Stimulated activated CD8-positive, alpha-beta memory T cell treated with anti-CD3 and anti-CD28 coated beads, Interleukin-12 subunit alpha, Interleukin-12 subunit beta, amount 100 ng/mL, for 24 hours (primary cell): Measurements from ENCODE around the gene MAGEB17.
"Not testable (repeated sequence)": the region's sequence is repeated elsewhere in the genome, so short reads cannot be mapped to it uniquely, and the experiment has no call there.

Experiments
- DNase-seq: peaks from one replicate; pipeline ENCODE4 v3.0.0-alpha.2; 2020; ENCODE audit errors: extremely low read depth

MAGEB17 gene

GRCh38 chrX:16156692-16157331 is 10.5 kb upstream of the MAGEB17 start:
- no peak for DNase-seq

GRCh38 chrX:16160729-16161128 is 6.6 kb upstream of the MAGEB17 start:
- no peak for DNase-seq

GRCh38 chrX:16161173-16161572 is 6.1 kb upstream of the MAGEB17 start:
- DNase-seq, result not testable (repeated sequence)

DNA sequence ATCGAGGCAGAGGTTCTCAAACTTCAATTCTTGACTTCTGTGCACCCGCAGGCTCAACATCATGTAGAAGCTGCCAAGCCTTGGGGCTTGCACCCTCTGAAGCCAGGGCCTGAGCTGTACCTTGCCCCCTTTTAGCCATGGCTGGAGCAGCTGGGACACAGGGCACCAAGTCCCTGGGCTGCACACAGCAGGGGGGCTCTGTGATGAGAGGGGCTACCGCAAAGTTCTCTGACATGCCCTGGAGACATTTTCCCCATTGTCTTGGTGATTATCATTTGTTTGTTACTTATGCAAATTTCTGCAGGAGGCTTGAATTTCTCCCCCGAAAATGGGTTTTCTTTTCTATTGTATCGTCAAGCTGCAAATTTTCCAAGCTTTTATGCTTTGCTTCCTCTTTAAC is 4.9 kb upstream of the MAGEB17 start:
- DNase-seq, result no peak

DNA sequence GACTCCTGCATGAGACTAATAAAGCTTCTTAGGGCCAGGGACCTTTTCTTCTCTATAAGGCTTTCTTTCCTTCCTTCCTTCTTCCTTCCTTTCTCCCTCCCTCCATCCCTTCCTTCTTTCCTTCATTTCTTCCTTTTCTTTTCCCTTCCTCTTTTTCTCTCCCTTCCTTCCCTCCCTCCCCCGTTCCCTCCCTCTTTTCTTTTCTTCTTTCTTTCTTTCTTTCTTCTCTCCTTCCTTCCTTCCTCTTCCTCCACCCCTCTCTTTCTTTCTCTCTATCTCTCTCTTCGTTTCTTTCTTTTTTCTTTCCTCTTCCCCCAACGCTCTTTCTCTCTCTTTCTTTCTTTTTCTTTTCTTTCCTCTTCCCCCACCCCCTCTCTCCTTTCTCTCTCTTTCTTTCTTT is 2.5 kb upstream of the MAGEB17 start:
- no peak for DNase-seq

DNA sequence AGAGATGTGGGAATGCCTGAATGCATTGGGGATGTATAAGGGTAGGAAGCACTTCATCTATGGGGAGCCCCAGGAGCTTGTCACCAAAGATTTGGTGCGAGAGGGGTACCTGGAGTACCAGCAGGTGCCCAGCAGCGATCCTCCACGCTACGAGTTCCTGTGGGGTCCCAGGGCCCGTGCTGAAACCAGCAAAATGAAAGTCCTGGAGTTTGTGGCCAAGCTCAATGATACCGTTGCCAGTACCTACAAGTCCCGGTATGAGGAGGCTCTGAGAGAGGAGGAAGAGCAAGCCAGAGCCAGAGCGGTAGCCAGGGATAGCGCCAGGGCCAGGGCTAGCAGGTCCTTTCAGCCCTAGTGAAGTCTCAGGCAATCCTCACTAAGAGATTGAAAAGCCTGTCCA is 3.8 kb downstream of the MAGEB17 start:
- no peak for DNase-seq

- no peak for DNase-seq
Observed at GRCh38 chrX:16171944-16172343, 4.7 kb downstream of the MAGEB17 start.

DNA sequence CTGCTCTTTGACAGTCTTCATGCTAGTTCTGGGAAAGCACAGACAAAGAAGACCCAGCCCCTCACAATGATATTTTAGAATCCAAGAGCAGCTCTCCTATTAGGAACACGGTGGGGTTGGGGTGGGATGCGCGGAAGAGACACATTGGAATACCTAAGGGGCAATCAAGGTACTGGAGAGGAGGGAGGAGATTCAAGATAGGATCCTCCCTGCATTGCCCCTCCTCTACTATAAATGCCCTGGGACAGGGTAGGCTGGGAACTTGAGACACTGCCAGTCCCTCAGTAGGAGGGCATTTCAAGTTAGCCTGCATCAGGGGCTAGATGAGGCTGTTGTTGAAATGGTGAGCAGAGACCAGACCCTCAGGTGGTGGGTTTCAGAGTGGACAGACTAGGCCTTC is 5.1 kb downstream of the MAGEB17 start:
- DNase-seq, result no peak

- no peak for DNase-seq
Observed at GRCh38 chrX:16175329-16176061, 8.2 kb downstream of the MAGEB17 start.

DNA sequence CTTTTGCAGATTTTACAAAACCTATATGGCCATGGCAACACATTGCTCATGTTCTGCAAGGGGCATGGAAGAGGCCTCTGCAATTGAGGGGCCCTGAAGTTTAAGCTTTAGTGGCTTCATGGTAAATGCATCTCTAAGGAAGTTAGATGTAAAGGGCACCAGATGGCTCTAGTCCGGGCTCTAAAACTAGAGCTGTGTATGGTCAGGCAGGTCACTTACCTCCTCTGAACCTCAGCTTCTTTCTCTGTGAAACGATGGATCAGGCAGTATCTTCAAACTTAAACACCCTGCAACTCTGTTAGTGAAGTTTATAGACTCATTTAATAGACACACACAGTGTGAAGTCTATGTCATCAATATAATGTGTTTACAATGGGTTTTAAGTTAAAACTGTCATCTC is 10.0 kb downstream of the MAGEB17 start:
- DNase-seq, result no peak

DNA sequence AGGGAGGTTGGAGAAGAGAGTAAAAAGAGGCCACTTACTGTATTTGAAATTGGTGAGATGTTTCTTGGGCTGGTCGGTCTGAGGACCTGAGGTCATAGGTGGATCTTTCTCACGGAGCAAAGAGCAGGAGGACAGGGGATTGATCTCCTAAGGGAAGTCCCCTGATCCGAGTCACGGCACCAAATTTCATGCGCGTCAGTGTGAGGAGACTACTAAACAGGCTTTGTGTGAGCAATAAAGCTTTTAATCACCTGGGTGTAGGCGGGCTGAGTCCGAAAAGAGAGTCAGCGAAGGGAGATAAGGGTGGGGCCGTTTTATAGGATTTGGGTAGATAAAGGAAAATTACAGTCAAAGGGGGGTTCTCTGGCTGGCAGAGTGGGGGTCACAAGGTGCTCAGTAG is 16.6 kb downstream of the MAGEB17 start:
- not testable (repeated sequence) for DNase-seq

GRCh38 chrX:16185725-16186136 is 18.4 kb downstream of the MAGEB17 start:
- DNase-seq, result no peak

DNA sequence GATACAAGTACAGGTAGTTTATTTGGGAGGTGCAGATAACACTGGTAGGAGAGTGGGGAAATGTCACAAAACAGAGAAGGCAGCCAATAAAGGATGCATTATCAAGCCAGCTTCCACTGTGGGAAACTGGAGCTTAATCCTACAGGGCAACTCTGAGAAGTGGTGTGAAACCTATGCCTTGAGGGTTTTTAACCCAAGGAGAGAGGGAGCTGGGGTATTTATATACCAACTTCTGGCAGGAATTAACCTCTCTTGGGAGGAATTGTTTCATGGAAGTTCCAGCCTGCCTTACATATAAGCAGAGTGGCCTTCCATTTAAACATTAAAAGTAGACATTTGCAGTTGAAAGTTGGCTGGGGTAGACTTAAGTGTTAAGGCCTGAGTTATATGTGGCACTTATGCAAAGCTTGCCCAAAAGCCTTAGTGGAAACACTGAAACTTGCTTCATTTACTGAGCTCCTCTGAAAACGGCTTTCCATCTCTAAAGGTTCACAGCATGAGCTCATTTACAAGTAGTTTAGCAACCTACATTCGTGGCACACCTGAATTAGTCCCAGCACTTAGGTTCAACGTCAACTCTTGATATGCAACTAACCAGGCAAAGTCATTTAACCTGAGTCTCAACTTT is 19.2 kb downstream of the MAGEB17 start:
- DNase-seq, result no peak

DNA sequence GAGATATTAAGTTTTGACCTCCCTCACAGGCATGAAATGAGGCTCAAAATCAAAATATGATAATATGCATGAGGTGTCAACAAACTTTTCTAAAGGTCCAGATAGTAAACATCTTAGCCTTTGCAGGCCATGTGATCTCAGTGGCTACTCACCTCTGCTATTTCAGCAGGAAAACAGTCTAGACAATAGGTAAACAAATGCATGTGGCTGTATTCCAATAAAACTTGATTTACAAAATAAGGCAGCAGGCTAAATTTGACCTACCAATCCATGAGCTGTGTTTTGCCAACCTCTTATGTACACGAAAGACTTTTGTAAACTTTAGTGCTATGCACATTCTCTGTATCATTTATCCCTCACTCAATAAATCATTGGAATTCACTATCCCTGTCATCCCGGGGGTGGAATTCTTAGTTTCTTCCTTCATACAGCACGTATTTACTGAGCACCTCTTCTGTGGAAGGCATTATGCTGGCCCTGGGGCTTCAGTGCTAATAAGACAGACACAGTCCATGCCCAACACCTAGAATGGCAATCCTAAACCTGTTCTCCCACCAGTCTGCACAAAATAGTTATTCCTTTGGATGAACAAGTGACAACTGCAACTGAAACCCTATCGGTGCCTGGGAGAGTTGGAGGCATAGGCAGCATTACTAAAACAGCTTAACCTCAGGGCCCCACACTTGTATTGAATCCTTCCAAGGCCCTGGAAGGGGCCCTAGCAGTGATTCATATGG is 19.9 kb downstream of the MAGEB17 start:
- no peak for DNase-seq

DNA sequence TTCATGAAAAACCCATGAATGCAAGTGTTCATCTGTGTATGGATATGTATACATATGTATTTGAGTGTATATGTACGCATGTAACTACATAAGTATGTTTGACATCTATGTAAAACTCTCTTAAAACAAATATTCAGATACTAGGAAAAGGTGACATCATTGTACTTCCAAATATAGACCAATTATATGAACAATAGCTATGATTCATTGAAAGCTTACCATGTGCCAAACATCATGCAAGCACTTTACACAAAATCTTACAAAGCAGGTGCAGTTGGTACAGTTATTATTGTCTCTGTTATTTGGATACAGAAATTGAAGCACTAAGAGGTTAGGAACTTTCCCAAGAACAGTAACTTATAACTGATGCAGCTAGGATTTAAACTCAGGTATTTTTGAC is 21.4 kb downstream of the MAGEB17 start:
- DNase-seq, result no peak

- no peak for DNase-seq
Observed at GRCh38 chrX:16191605-16192004, 24.3 kb downstream of the MAGEB17 start.

- DNase-seq, result no peak
Observed at GRCh38 chrX:16196829-16197228, 29.5 kb downstream of the MAGEB17 start.

DNA sequence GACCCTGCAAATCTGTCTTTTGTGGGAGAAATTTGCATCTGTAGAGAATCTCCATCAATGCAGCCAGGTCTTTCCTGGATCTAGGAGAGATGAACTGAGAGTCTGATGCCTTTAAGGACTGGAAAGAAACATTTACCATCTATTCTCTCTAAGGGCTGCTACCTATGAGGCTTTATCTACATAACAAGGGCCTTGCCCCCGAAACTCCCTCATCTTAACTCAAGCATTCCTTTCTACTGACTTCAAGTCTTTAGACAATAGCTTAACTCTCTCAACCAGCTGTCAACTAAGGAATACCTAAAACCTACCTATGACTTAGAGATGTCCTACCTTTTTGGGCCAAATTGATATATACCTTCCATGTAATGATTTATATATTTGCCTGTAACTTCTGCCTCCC is 32.1 kb downstream of the MAGEB17 start:
- no peak for DNase-seq

DNA sequence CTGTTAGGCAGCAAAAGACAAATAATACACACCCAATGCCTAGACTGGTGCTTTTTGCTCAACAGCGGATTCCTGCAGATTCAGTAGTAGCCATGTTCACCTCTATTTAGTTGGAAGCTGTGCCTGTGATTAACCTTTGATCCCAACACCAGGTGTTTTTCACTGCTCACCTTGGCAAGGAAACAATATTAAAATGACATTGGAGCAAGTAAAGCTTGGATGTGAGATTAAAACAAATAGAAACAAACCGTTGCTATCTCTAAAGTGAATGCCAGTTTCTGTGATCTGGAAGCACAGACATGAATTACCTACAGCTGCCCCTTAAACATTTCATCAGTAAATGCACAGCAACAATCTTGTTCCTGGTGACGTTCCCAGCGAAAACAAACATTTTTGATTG is 35.7 kb downstream of the MAGEB17 start:
- DNase-seq, result no peak

GRCh38 chrX:16204538-16204937 is 37.3 kb downstream of the MAGEB17 start:
- no peak for DNase-seq

GRCh38 chrX:16205840-16206239 is 38.6 kb downstream of the MAGEB17 start:
- no peak for DNase-seq

- DNase-seq, result no peak
Observed at GRCh38 chrX:16207634-16208033, 40.4 kb downstream of the MAGEB17 start.

- DNase-seq, result no peak
Observed at GRCh38 chrX:16208601-16209000, 41.3 kb downstream of the MAGEB17 start.
